GM12892 (cell line): Measurements from ENCODE around the gene RAC3.

Experiments used
- DNase-seq: peaks from one replicate; pipeline ENCODE4 v3.0.0; 2011; ENCODE audit not compliant: insufficient read length
- FAIRE-seq: peaks from 2 replicates; lab custom pipeline; 2011; peaks lifted over from hg19 to GRCh38; lab: Jason Lieb, UNC
- POLR2A ChIP-seq: IDR thresholded peaks from 2 replicates; pipeline ENCODE4 v1.6.1; 2011; ENCODE audit warnings: low read depth, low read length, control low read depth
- POLR2AphosphoS5 ChIP-seq: IDR thresholded peaks from 2 replicates; pipeline ENCODE4 v1.6.1; 2011; ENCODE audit warnings: low read depth, low read length, control low read depth
- TAF1 ChIP-seq: IDR thresholded peaks from 2 replicates; pipeline ENCODE4 v1.6.1; 2011; ENCODE audit warnings: low read depth, mild to moderate bottlenecking, control low read depth, low read length, borderline replicate concordance

The RAC3 gene

GRCh38 chr17:82042649-82043048 is 11.2 kb downstream of the RAC3 start:
- no peak for DNase-seq
- no peak for TF ChIP-seq POLR2AphosphoS5
- no peak for TF ChIP-seq TAF1
- no peak for TF ChIP-seq POLR2A
- FAIRE-seq = no peak

GRCh38 chr17:82043507-82043906 is 12.0 kb downstream of the RAC3 start:
- no peak for TF ChIP-seq TAF1
- TF ChIP-seq POLR2AphosphoS5 = no peak
- TF ChIP-seq POLR2A = no peak
- no peak for FAIRE-seq
- DNase-seq = no peak

GRCh38 chr17:82045936-82046484 is 14.5 kb downstream of the RAC3 start:
- TF ChIP-seq POLR2AphosphoS5 (no peak), POLR2A (no peak), TAF1 (no peak)
- FAIRE-seq (no peak), DNase-seq (no peak)

- no peak for FAIRE-seq
- no peak for DNase-seq
- TF ChIP-seq TAF1 = no peak
- TF ChIP-seq POLR2AphosphoS5 = no peak
- no peak for TF ChIP-seq POLR2A
Measured at GRCh38 chr17:82046903-82047302, 15.4 kb downstream of the RAC3 start.

GRCh38 chr17:82047379-82047778 is 15.9 kb downstream of the RAC3 start:
- no peak for DNase-seq
- no peak for FAIRE-seq
- TF ChIP-seq TAF1 = no peak
- TF ChIP-seq POLR2AphosphoS5 = no peak; the same call in 1 of the 2 replicates
- no peak for TF ChIP-seq POLR2A

GRCh38 chr17:82047914-82048570 is 16.6 kb downstream of the RAC3 start:
- DNase-seq (no peak), FAIRE-seq (no peak)
- TF ChIP-seq POLR2A (no peak), TAF1 (no peak)

- TF ChIP-seq POLR2AphosphoS5 = no peak
- TF ChIP-seq TAF1 = no peak
- TF ChIP-seq POLR2A = no peak
- FAIRE-seq (no peak), DNase-seq (no peak)
Measured at GRCh38 chr17:82048571-82048971, 17.1 kb downstream of the RAC3 start.

GRCh38 chr17:82049106-82049505 is 17.6 kb downstream of the RAC3 start:
- FAIRE-seq (no peak), DNase-seq (no peak)
- TF ChIP-seq POLR2AphosphoS5 = no peak
- no peak for TF ChIP-seq POLR2A
- TF ChIP-seq TAF1 = no peak

GRCh38 chr17:82049521-82049971 is 18.1 kb downstream of the RAC3 start:
- TF ChIP-seq POLR2AphosphoS5 (no peak), POLR2A (no peak), TAF1 (no peak)
- no peak for FAIRE-seq

GRCh38 chr17:82050152-82050760 is 18.8 kb downstream of the RAC3 start:
- TF ChIP-seq TAF1 = no peak
- TF ChIP-seq POLR2AphosphoS5 = no peak
- TF ChIP-seq POLR2A = no peak
- no peak for DNase-seq
- no peak for FAIRE-seq

More at GRCh38 chr17:82049521-82049971, 18.1 kb downstream of the RAC3 start:
- no peak for DNase-seq

- DNase-seq = peak; percentile 53
- no peak for TF ChIP-seq POLR2A
- no peak for TF ChIP-seq TAF1
- no peak for TF ChIP-seq POLR2AphosphoS5
- FAIRE-seq = peak; percentile 9
Measured at GRCh38 chr17:82050761-82051641, 19.5 kb downstream of the RAC3 start.
